ENCODE measurements around the gene VRK1.

Gene VRK1

GRCh38 chr14:96808619-96809406, 11.6 kb downstream of the VRK1 start:
- H3K9me2 ChIP-seq (replicated peaks; ENCODE audit: insufficient read depth, low read length), result no peaks in the 10 kb centered on the region
- H3K27ac ChIP-seq (ENCODE audit: low read depth, low read length), result no peak overlapping the region
- no peak for TF ChIP-seq CTCF (IDR thresholded peaks at IDR 0.05; ENCODE audit: insufficient read depth, low read length, poor library complexity, severe bottlenecking)
- TF ChIP-seq EZH2phosphoT487 (conservative IDR thresholded peaks at IDR 0.05; ENCODE audit: low read length), result no peak
- no peaks in the 10 kb centered on the region for H3K27me3 ChIP-seq (ENCODE audit: low read length)
- H2AFZ ChIP-seq (ENCODE audit: low read depth, low read length, severe bottlenecking), result no peak overlapping the region
- H3K79me2 ChIP-seq (ENCODE audit: insufficient read depth, low read length), result peaks cover 100% of the 10 kb centered on the region
- no peaks in the 10 kb centered on the region for H3F3A ChIP-seq (ENCODE audit: insufficient read depth)
- no peak overlapping the region for H3K4me2 ChIP-seq (ENCODE audit: low read depth, low read length, poor library complexity, severe bottlenecking)
- no peak overlapping the region for H3K4me3 ChIP-seq (ENCODE audit: insufficient read depth, low read length, poor library complexity, severe bottlenecking)
- H3K9me3 ChIP-seq (ENCODE audit: insufficient read depth, low read length), result no peaks in the 10 kb centered on the region
- no peak overlapping the region for H3K9ac ChIP-seq (ENCODE audit: low read length)
- H3K36me3 ChIP-seq (ENCODE audit: low read length), result no peaks in the 10 kb centered on the region
- peaks cover 70% of the 10 kb centered on the region for H4K20me1 ChIP-seq (ENCODE audit: low read depth, low read length)

DNA sequence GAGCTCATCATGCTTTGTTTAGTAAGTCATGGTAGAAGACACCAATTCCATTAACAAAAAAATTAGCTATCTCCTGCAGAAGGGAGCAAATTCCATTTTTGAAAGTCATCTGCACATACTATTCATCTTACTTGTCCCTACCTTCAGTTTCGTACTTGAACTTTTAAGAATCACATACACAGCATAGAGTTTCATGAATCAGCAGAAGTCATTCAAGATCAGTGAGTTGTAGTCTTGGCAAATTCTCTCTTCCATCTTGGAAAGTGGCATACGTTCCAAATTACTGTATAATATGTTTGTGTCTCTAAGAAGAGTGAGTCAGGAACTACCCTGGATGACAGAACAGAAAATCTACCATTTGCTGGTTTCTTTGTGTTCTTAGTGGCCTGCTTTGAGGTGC, 14.1 kb downstream of the VRK1 start:
- Histone ChIP-seq H4K20me1 (ENCODE audit: low read depth, low read length) (peaks cover 62% of the 10 kb centered on the region), H3K4me2 (ENCODE audit: low read depth, low read length, poor library complexity, severe bottlenecking) (no peak overlapping the region), H3K27me3 (ENCODE audit: low read length) (no peaks in the 10 kb centered on the region), H3K9me2 (replicated peaks; ENCODE audit: insufficient read depth, low read length) (no peaks in the 10 kb centered on the region), H3K9me3 (ENCODE audit: insufficient read depth, low read length) (no peaks in the 10 kb centered on the region), H3K36me3 (ENCODE audit: low read length) (no peaks in the 10 kb centered on the region), H3K4me3 (ENCODE audit: insufficient read depth, low read length, poor library complexity, severe bottlenecking) (no peak overlapping the region), H3K79me2 (ENCODE audit: insufficient read depth, low read length) (peaks cover 100% of the 10 kb centered on the region), H2AFZ (ENCODE audit: low read depth, low read length, severe bottlenecking) (no peak overlapping the region), H3F3A (ENCODE audit: insufficient read depth) (no peaks in the 10 kb centered on the region), H3K27ac (ENCODE audit: low read depth, low read length) (no peak overlapping the region), H3K9ac (ENCODE audit: low read length) (no peak overlapping the region)
- TF ChIP-seq EZH2phosphoT487 (conservative IDR thresholded peaks at IDR 0.05; ENCODE audit: low read length), result no peak
- TF ChIP-seq CTCF (IDR thresholded peaks at IDR 0.05; ENCODE audit: insufficient read depth, low read length, poor library complexity, severe bottlenecking), result no peak

DNA sequence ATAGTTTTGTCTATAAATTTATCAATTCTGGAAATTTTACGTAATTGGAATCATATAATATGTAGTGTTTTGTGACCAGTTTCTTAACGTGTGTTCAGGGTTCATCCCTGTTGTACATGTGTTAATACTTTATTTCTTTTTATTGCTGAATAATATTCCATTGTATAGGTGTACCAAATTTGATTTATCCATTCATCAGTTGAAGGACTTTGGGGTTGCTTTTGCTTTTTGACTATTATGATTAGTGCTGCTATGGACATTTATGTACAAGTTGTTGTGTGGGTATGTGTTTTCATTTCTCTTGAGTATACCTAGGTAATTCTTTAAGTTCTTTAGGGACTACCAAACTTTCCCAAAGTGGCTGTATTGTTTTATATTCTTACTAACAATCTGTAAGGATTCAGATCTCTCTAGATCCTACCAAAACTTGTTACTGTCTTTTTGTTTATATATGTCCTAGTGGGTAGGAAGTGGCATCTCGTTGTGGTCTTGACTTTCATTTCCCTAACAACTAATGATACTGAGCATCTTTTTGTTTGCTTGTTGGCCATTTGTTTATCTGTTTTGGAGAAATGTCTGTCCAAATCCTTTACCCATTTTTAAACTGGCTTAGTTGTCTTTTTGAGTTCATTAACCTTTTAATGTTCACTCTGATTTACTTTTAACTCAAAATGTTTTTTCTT, 14.9 kb downstream of the VRK1 start:
- Histone ChIP-seq H3K9me2 (replicated peaks; ENCODE audit: insufficient read depth, low read length) (no peaks in the 10 kb centered on the region), H3K4me3 (ENCODE audit: insufficient read depth, low read length, poor library complexity, severe bottlenecking) (no peak overlapping the region), H4K20me1 (ENCODE audit: low read depth, low read length) (peaks cover 63% of the 10 kb centered on the region), H3K27ac (ENCODE audit: low read depth, low read length) (no peak overlapping the region), H2AFZ (ENCODE audit: low read depth, low read length, severe bottlenecking) (no peak overlapping the region), H3K9ac (ENCODE audit: low read length) (no peak overlapping the region), H3K9me3 (ENCODE audit: insufficient read depth, low read length) (no peaks in the 10 kb centered on the region), H3K4me2 (ENCODE audit: low read depth, low read length, poor library complexity, severe bottlenecking) (no peak overlapping the region), H3K27me3 (ENCODE audit: low read length) (no peaks in the 10 kb centered on the region), H3K36me3 (ENCODE audit: low read length) (no peaks in the 10 kb centered on the region), H3F3A (ENCODE audit: insufficient read depth) (no peaks in the 10 kb centered on the region), H3K79me2 (ENCODE audit: insufficient read depth, low read length) (peaks cover 100% of the 10 kb centered on the region)
- TF ChIP-seq CTCF (IDR thresholded peaks at IDR 0.05; ENCODE audit: insufficient read depth, low read length, poor library complexity, severe bottlenecking) (no peak), EZH2phosphoT487 (conservative IDR thresholded peaks at IDR 0.05; ENCODE audit: low read length) (no peak)
